HCEC 1CT (cell line): Measurements from ENCODE around the gene EXOC6.
"Not testable (repeated sequence)": the region's sequence is repeated elsewhere in the genome, so short reads cannot be mapped to it uniquely, and the experiment has no call there.

Experiments
- DNase-seq: peaks from one replicate; pipeline ENCODE4 v3.0.0-alpha.2; 2017

EXOC6 gene

GRCh38 chr10:92957223-92958010 lies 109.1 kb downstream of the EXOC6 start:
- no peak for DNase-seq

- DNase-seq, result no peak
These were observed 113.3 kb downstream of the EXOC6 start for GRCh38 chr10:92961638-92962037.

GRCh38 chr10:92965314-92965713 lies 117.0 kb downstream of the EXOC6 start:
- DNase-seq, result peak; percentile 70

- DNase-seq, result no peak
These were observed 119.3 kb downstream of the EXOC6 start for GRCh38 chr10:92967641-92968040.

- peak; percentile 54 for DNase-seq
These were observed 120.8 kb downstream of the EXOC6 start for GRCh38 chr10:92969151-92969550.

- peak; percentile 61 for DNase-seq
These were observed 122.2 kb downstream of the EXOC6 start for GRCh38 chr10:92970301-92971070.

- DNase-seq, result peak; percentile 87
These were observed 123.9 kb downstream of the EXOC6 start for GRCh38 chr10:92972066-92972870.

- no peak for DNase-seq
These were observed 124.6 kb downstream of the EXOC6 start for GRCh38 chr10:92972886-92973285.

- DNase-seq, result not testable (repeated sequence)
These were observed 128.0 kb downstream of the EXOC6 start for GRCh38 chr10:92976278-92976677.

GRCh38 chr10:92989250-92989649 lies 140.9 kb downstream of the EXOC6 start:
- no peak for DNase-seq

- DNase-seq, result peak; percentile 45
These were observed 142.3 kb downstream of the EXOC6 start for GRCh38 chr10:92990615-92991014.

- DNase-seq, result no peak
These were observed 143.2 kb downstream of the EXOC6 start for GRCh38 chr10:92991513-92991912.

- no peak for DNase-seq
These were observed 145.5 kb downstream of the EXOC6 start for GRCh38 chr10:92993699-92994272.

GRCh38 chr10:92995509-92995908 lies 147.2 kb downstream of the EXOC6 start:
- no peak for DNase-seq

- no peak for DNase-seq
These were observed 149.3 kb downstream of the EXOC6 start for GRCh38 chr10:92997620-92998019.

GRCh38 chr10:92999191-92999590 lies 150.9 kb downstream of the EXOC6 start:
- DNase-seq, result no peak

- peak; percentile 57 for DNase-seq
These were observed 158.2 kb downstream of the EXOC6 start for GRCh38 chr10:93006435-93007039.

GRCh38 chr10:93015722-93016121 lies 167.4 kb downstream of the EXOC6 start:
- DNase-seq, result no peak

- DNase-seq, result no peak
These were observed 174.8 kb downstream of the EXOC6 start for GRCh38 chr10:93023013-93023650.

GRCh38 chr10:93026072-93026471 lies 177.8 kb downstream of the EXOC6 start:
- DNase-seq, result no peak

GRCh38 chr10:93027508-93027907 lies 179.2 kb downstream of the EXOC6 start:
- DNase-seq, result no peak

GRCh38 chr10:93028883-93029282 lies 180.6 kb downstream of the EXOC6 start:
- DNase-seq, result peak; percentile 67
